Measurements from ENCODE around the gene SLC25A46.
"Not testable (repeated sequence)": the region's sequence is repeated elsewhere in the genome, so short reads cannot be mapped to it uniquely, and the experiment has no call there.

SLC25A46 gene

DNA sequence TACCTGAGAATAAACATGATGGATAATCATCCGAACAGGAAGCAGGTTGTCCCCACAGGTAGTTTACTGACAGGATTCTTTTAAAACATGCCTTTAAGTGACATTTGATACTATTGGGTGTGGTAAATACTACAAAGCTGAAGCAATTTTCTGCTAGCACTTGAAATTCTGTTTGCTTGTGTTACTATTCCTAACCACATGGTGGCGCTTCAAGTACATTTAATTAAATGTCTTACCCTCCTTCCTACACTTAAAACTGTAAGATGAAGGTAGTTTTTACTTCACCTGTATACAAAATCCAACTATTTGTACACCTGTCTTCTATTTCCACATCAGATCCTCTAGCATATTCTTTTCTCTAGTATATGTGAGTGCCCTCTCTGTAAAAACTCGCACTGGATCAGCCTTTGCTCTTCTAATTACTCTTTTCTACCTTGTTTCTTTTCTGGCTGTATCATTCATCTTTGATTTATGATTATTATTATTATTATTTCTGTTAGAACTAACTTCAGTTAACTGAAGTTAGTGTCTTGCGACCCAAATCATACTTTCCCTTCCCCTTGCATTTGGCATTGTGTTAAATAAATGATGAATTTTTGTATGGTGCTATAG is 18.4 kb downstream of the SLC25A46 start:
- no peak for DNase-seq (ENCODE audit: low spot score)

- no peak for DNase-seq (ENCODE audit: low spot score)
Observed at GRCh38 chr5:110760158-110760557, 21.4 kb downstream of the SLC25A46 start.

DNA sequence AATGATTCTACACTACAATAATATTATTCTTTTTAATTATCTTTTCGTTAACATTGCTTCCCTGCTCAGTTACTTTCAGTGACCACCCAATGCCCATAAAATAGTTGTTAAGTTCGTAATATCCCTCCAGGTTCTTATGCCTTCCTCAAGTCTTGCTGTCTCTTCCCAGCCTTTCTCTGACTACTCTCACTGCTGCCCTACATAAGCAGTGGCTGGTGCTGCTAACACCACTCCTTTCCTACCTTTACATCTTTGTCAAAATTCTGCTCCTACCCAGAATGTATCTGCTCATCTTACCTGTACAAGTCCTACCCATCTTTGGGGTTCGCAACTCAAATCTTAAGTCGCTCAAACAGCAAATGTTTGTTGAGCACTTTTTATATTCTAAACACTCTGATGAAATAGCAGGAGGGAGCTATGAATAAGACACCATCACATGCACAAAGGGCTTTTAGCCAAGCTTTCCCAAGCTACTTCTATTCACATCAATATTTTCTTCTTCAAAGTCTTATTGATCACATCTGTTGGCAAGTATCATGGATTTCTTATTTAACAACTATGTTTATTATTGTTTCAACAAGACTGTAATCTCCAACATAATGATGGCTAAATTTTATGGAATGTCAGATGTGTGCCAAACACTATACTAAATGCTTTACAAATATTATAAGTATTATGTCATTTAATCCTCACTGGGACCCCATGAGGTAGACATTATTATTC is 29.5 kb downstream of the SLC25A46 start:
- no peak for DNase-seq (ENCODE audit: low spot score)

- no peak for DNase-seq (ENCODE audit: low spot score)
Observed at GRCh38 chr5:110769000-110769681, 30.3 kb downstream of the SLC25A46 start.

DNA sequence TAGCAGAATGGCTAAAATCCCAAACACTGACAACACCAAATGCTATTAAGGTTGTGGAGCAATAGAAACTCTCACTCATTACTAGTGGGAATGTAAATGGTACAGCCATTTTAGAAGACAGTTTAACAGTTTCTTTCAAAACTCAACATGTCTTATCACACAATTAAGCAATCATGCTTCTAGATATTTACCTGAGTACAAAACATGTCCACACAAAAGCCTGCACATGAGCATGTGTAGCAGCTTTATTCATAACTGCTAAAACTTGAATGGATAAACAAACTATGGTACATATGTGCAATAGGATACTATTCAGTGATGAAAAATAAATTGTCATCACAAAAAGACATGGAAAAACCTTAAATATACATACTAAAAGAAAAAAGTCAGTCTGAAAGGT is 31.5 kb downstream of the SLC25A46 start:
- DNase-seq (ENCODE audit: low spot score) = no peak

GRCh38 chr5:110784901-110785300 is 46.1 kb downstream of the SLC25A46 start:
- no peak for DNase-seq (ENCODE audit: low spot score)

GRCh38 chr5:110785356-110785755 is 46.5 kb downstream of the SLC25A46 start:
- DNase-seq (ENCODE audit: low spot score) = no peak

- not testable (repeated sequence) for DNase-seq (ENCODE audit: low spot score)
Observed at GRCh38 chr5:110788006-110788405, 49.2 kb downstream of the SLC25A46 start.

GRCh38 chr5:110790673-110791072 is 51.9 kb downstream of the SLC25A46 start:
- no peak for DNase-seq (ENCODE audit: low spot score)

GRCh38 chr5:110802998-110803397 is 64.2 kb downstream of the SLC25A46 start:
- DNase-seq (ENCODE audit: low spot score) = no peak

DNA sequence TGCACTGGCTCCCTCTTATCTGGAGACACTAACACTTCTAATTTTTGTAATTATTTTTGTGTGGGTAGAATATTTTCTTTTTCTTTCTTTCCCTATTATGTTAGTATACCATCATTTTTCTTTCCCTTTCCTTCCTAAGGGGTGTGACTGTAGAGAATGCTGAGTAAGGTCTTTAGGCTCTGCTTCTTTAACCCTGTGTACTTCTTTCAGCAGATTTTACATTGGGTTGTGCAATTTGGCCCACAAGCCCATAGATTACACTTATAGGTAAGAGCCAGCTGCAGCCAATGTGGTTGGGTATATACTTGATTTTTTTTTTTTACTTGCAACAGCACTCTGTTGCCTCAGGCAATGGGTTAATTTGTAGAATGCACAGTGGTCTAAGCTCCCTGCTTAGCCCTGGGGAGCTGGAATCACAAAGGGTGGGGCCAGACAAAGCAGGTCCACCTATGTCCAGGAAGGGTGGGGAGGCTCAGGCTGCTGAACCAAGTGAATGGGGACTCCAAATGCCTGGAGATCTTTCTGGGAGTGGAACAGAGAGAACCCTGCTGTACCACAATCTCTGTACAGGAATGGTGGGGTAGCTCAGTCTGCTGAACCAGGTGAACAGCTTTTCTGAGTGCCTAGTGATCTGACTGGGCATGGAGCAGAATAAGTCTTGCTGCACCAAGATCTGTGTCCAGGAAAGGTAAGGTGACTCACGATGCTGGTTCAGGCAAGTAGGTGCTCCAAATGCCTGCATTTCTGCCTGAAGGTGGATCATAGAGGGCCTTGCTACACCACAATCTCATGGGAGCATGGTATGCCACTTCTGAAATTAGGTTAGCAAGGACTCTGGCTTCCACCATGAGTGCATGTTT is 64.9 kb downstream of the SLC25A46 start:
- no peak for DNase-seq (ENCODE audit: low spot score)

- no peak for DNase-seq (ENCODE audit: low spot score)
Observed at GRCh38 chr5:110807169-110807568, 68.4 kb downstream of the SLC25A46 start.

DNA sequence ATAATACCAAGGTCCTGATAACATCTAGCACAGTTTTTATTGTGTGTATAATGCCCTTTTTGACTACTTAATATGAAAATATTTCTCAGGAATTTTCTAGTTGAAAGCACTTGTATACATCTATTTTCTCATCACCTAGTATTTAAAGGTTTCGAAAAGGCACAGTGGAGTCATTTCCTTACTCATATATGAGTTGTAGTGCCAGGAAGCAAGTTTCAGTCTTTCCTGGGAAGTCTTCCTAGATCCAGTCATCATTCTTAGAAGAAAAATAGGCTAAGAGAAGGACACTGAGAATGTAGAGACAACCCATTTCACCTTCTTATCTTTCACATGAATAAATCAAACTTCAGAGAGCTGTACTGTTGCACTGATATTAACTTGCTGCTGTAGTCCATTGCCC is 70.2 kb downstream of the SLC25A46 start:
- no peak for DNase-seq (ENCODE audit: low spot score)
